GM23338 (cell line): ENCODE results near the gene IZUMO1R. TPM values are rescaled to one million over a fixed set of nuclear protein-coding genes. Genes with fewer than 3 reads are reported as not detected.

Experiments
- ATAC-seq: fragments of 200-7000 bp; cut with Tn5 transposase; 3 replicates; pipeline ENCODE4 v1.9.1; 2020
- DNase-seq: peaks from one replicate; pipeline ENCODE4 v3.0.0-alpha.2; 2015; ENCODE audit warnings: low spot score
- H2AFZ ChIP-seq: fragments of 200-600 bp; sonication (generic); 2 replicates; pipeline ENCODE4 v1.8.0; 2016; ENCODE audit warnings: antibody characterized with exemption, mild to moderate bottlenecking, moderate library complexity
- H3F3A ChIP-seq: fragments of 200-600 bp; sonication (generic); replicated peaks from 2 replicates; pipeline ENCODE4 v1.8.0; 2017; ENCODE audit warnings: antibody characterized with exemption, mixed run types, low read depth
- H3K27ac ChIP-seq: fragments of 200-600 bp; sonication (generic); 2 replicates; pipeline ENCODE4 v1.6.1; 2016; ENCODE audit warnings: low read depth
- H3K27me3 ChIP-seq: fragments of 200-600 bp; sonication (generic); 2 replicates; pipeline ENCODE4 v1.8.0; 2016; ENCODE audit warnings: mild to moderate bottlenecking, mixed run types, moderate library complexity; ENCODE audit not compliant: insufficient read depth
- H3K36me3 ChIP-seq: fragments of 200-600 bp; sonication (generic); 2 replicates; pipeline ENCODE4 v1.8.0; 2016; ENCODE audit warnings: mild to moderate bottlenecking; ENCODE audit not compliant: insufficient read depth
- H3K4me1 ChIP-seq: fragments of 200-600 bp; sonication (generic); 2 replicates; pipeline ENCODE4 v1.8.0; 2016; ENCODE audit warnings: mild to moderate bottlenecking, moderate library complexity; ENCODE audit not compliant: insufficient read depth
- H3K4me2 ChIP-seq: fragments of 200-600 bp; sonication (generic); 2 replicates; pipeline ENCODE4 v1.7.1; 2017; ENCODE audit warnings: mixed run types
- H3K4me3 ChIP-seq: fragments of 200-600 bp; sonication (generic); 2 replicates; pipeline ENCODE4 v1.6.1; 2016; ENCODE audit warnings: mixed run types
- H3K79me2 ChIP-seq: fragments of 200-600 bp; sonication (generic); replicated peaks from 2 replicates; pipeline ENCODE4 v1.8.0; 2017; ENCODE audit warnings: mild to moderate bottlenecking; ENCODE audit not compliant: insufficient read depth
- H3K9me2 ChIP-seq: fragments of 200-600 bp; sonication (generic); 2 replicates; pipeline ENCODE4 v1.8.0; 2017; ENCODE audit not compliant: insufficient read depth
- H4K20me1 ChIP-seq: fragments of 200-600 bp; sonication (generic); replicated peaks from 2 replicates; pipeline ENCODE4 v1.8.0; 2017; ENCODE audit warnings: mild to moderate bottlenecking; ENCODE audit not compliant: insufficient read depth
- H3K27ac Mint-ChIP-seq: 2 replicates; pipeline ENCODE4 v1.8.0; 2020; ENCODE audit warnings: inconsistent platforms, mild to moderate bottlenecking, moderate library complexity, mixed read lengths
- H3K27me3 Mint-ChIP-seq: 3 replicates; pipeline ENCODE4 v1.8.0; 2022; ENCODE audit warnings: low read depth, mild to moderate bottlenecking, moderate library complexity, mixed read lengths, inconsistent platforms; ENCODE audit not compliant: insufficient read depth, poor library complexity
- H3K36me3 Mint-ChIP-seq: 3 replicates; pipeline ENCODE4 v1.8.0; 2021; ENCODE audit warnings: low read depth, mild to moderate bottlenecking, inconsistent platforms, moderate library complexity, mixed read lengths
- H3K4me1 Mint-ChIP-seq: 3 replicates; pipeline ENCODE4 v1.8.0; 2020; ENCODE audit warnings: mild to moderate bottlenecking, inconsistent platforms, mixed read lengths
- H3K4me3 Mint-ChIP-seq: 3 replicates; pipeline ENCODE4 v1.8.0; 2021; ENCODE audit warnings: moderate library complexity, mild to moderate bottlenecking, inconsistent platforms, mixed read lengths
- H3K9me3 Mint-ChIP-seq: 3 replicates; pipeline ENCODE4 v1.8.0; 2020; ENCODE audit warnings: moderate library complexity, mild to moderate bottlenecking, inconsistent platforms, mixed read lengths
- EZH2 ChIP-seq: fragments of 200-600 bp; sonication (generic); IDR thresholded peaks from one replicate; pipeline ENCODE4 v1.8.0; 2017; ENCODE audit warnings: antibody characterized with exemption, mild to moderate bottlenecking, low read depth; ENCODE audit not compliant: unreplicated experiment
- EZH2phosphoT487 ChIP-seq: fragments of 200-600 bp; sonication (generic); IDR thresholded peaks from one replicate; pipeline ENCODE4 v1.8.1; 2018; ENCODE audit warnings: antibody characterized with exemption; ENCODE audit not compliant: unreplicated experiment
- JUNB ChIP-seq: IDR thresholded peaks from one replicate; pipeline ENCODE4 v1.6.1; 2016; ENCODE audit warnings: antibody characterized with exemption; ENCODE audit not compliant: unreplicated experiment
- NANOG ChIP-seq: IDR thresholded peaks from 2 replicates; pipeline ENCODE4 v1.6.1; 2016; ENCODE audit warnings: antibody characterized with exemption, borderline replicate concordance
- POLR2AphosphoS5 ChIP-seq: IDR thresholded peaks from 2 replicates; pipeline ENCODE4 v1.6.1; 2016; ENCODE audit warnings: antibody characterized with exemption, low read depth
- STAT1 ChIP-seq: IDR thresholded peaks from one replicate; pipeline ENCODE4 v1.6.1; 2016; ENCODE audit warnings: antibody characterized with exemption; ENCODE audit not compliant: unreplicated experiment
- ZNF331 ChIP-seq: fragments of 250-450 bp; sonication (Bioruptor Pico); IDR thresholded peaks from 2 replicates; pipeline ENCODE4 v1.5.0; 2020; ENCODE audit warnings: low read depth, mild to moderate bottlenecking, moderate library complexity
- polyA plus RNA-seq: library from polyadenylated mRNA; unstranded; fragments of >200 nt; fragmentation: Nextera tagmentation; extraction: Ambion mirVana; gene quantifications from 2 replicates; pipeline ENCODE4 v1.2.1, GENCODE V29; 2016
- total RNA-seq: library from RNA; depleted of rRNA; stranded (reverse); fragments of >200 nt; shearing (Covaris generic); gene quantifications from 2 replicates; pipeline ENCODE4 v1.2.3, GENCODE V29; 2014
- TF ChIP-seq, protein P1 (sequence below), 2 experiments: fragments of 200-600 bp in 1 of 2; sonication (generic) in 1 of 2; conservative IDR thresholded peaks; 2 replicates each; pipeline versions ENCODE4 v1.5.1 to v1.6.1; 2016 to 2017; ENCODE audit warnings: antibody characterized with exemption in 2 of 2, low read depth in 2 of 2, mild to moderate bottlenecking in 2 of 2, moderate library complexity in 1 of 2
- TF ChIP-seq, protein P2 (sequence below): IDR thresholded peaks from one replicate; pipeline ENCODE4 v1.6.1; 2018; ENCODE audit warnings: antibody characterized with exemption; ENCODE audit not compliant: unreplicated experiment
- TF ChIP-seq, protein P3 (sequence below): IDR thresholded peaks from 2 replicates; pipeline ENCODE4 v1.6.1; 2016; ENCODE audit warnings: antibody characterized with exemption

IZUMO1R gene
- total and polyA plus RNA-seq, 2 experiments from 2014 or later: not detected

DNA sequence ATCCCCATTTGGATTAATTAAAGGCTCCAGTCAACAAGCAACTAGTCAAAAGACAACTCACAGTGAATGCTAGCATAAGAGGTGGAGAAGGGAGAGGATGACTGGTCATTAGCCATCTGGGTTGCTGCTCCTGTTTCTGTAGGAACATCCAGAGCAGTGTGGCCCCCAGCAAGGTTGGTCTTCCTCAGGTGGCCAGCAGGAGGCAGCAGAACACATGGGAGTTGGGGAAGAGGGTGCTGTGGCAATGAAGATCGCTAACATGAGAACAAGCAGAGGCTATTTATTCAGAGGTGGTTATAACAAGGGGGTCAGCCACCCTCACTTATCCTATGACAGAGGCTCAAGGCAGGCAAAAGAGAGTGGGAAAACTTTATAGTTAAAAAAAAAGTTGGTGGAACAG, 21.3 kb downstream of the IZUMO1R start:
- peak; percentile 84 for DNase-seq
- TF ChIP-seq POLR2AphosphoS5: no peak
- TF ChIP-seq, protein P1, sequence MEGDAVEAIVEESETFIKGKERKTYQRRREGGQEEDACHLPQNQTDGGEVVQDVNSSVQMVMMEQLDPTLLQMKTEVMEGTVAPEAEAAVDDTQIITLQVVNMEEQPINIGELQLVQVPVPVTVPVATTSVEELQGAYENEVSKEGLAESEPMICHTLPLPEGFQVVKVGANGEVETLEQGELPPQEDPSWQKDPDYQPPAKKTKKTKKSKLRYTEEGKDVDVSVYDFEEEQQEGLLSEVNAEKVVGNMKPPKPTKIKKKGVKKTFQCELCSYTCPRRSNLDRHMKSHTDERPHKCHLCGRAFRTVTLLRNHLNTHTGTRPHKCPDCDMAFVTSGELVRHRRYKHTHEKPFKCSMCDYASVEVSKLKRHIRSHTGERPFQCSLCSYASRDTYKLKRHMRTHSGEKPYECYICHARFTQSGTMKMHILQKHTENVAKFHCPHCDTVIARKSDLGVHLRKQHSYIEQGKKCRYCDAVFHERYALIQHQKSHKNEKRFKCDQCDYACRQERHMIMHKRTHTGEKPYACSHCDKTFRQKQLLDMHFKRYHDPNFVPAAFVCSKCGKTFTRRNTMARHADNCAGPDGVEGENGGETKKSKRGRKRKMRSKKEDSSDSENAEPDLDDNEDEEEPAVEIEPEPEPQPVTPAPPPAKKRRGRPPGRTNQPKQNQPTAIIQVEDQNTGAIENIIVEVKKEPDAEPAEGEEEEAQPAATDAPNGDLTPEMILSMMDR (conservative IDR thresholded peaks at IDR 0.05; ENCODE audit: low read depth in 2 of 2): peak; percentile 94 to 98
- ATAC-seq: peak; percentile 98

DNA sequence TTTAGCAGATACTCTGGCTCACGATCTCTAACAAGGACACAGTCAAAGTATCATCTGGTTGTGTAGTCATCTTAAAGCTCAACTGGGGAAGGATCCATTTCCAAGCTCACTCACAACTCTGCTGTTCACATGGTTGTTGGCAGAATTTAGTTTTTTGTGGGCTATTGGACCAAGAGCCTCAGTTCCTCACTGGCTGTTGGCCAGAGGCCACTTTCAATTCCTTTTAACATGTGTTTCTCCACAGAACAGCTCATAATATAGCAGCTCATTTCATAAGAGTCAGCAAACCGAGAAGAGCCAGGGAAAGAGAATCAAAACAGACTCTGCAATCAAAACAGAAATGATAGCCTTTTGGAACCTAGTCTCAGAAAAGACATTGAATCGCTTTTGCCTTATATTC, 22.6 kb downstream of the IZUMO1R start:
- H3K79me2 ChIP-seq: no peaks in the 10 kb centered on the region
- no peak overlapping the region for H3K27ac Mint-ChIP-seq
- no peak overlapping the region for H3K4me3 Mint-ChIP-seq
- ATAC-seq (no peak), DNase-seq (no peak)
- no peaks in the 10 kb centered on the region; the same call in 1 of the 2 replicates for H3K36me3 ChIP-seq
- H3K27me3 Mint-ChIP-seq: peaks cover 3% of the 10 kb centered on the region
- H3K9me3 Mint-ChIP-seq: no peaks in the 10 kb centered on the region
- H3F3A ChIP-seq: no peaks in the 10 kb centered on the region
- no peaks in the 10 kb centered on the region for H3K4me1 ChIP-seq
- H3K9me2 ChIP-seq: no peaks in the 10 kb centered on the region; the same call in 1 of the 2 replicates
- no peak overlapping the region for H3K27ac ChIP-seq
- no peak overlapping the region for H2AFZ ChIP-seq
- no peaks in the 10 kb centered on the region for H3K36me3 Mint-ChIP-seq
- H3K4me2 ChIP-seq: no peak overlapping the region
- H3K4me1 Mint-ChIP-seq: no peaks in the 10 kb centered on the region
- no peak overlapping the region for H3K4me3 ChIP-seq
- no peaks in the 10 kb centered on the region for H3K27me3 ChIP-seq
- H4K20me1 ChIP-seq: no peaks in the 10 kb centered on the region
- no peak for TF ChIP-seq JUNB
- TF ChIP-seq EZH2phosphoT487: no peak
- no peak for TF ChIP-seq EZH2
- TF ChIP-seq, protein P2, sequence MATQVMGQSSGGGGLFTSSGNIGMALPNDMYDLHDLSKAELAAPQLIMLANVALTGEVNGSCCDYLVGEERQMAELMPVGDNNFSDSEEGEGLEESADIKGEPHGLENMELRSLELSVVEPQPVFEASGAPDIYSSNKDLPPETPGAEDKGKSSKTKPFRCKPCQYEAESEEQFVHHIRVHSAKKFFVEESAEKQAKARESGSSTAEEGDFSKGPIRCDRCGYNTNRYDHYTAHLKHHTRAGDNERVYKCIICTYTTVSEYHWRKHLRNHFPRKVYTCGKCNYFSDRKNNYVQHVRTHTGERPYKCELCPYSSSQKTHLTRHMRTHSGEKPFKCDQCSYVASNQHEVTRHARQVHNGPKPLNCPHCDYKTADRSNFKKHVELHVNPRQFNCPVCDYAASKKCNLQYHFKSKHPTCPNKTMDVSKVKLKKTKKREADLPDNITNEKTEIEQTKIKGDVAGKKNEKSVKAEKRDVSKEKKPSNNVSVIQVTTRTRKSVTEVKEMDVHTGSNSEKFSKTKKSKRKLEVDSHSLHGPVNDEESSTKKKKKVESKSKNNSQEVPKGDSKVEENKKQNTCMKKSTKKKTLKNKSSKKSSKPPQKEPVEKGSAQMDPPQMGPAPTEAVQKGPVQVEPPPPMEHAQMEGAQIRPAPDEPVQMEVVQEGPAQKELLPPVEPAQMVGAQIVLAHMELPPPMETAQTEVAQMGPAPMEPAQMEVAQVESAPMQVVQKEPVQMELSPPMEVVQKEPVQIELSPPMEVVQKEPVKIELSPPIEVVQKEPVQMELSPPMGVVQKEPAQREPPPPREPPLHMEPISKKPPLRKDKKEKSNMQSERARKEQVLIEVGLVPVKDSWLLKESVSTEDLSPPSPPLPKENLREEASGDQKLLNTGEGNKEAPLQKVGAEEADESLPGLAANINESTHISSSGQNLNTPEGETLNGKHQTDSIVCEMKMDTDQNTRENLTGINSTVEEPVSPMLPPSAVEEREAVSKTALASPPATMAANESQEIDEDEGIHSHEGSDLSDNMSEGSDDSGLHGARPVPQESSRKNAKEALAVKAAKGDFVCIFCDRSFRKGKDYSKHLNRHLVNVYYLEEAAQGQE: no peak
- no peak for TF ChIP-seq ZNF331 (CRISPR knock-in tag)
- TF ChIP-seq NANOG: no peak
- TF ChIP-seq POLR2AphosphoS5: no peak
- TF ChIP-seq, protein P3, sequence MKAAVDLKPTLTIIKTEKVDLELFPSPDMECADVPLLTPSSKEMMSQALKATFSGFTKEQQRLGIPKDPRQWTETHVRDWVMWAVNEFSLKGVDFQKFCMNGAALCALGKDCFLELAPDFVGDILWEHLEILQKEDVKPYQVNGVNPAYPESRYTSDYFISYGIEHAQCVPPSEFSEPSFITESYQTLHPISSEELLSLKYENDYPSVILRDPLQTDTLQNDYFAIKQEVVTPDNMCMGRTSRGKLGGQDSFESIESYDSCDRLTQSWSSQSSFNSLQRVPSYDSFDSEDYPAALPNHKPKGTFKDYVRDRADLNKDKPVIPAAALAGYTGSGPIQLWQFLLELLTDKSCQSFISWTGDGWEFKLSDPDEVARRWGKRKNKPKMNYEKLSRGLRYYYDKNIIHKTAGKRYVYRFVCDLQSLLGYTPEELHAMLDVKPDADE: no peak
- TF ChIP-seq, protein P1 (conservative IDR thresholded peaks at IDR 0.05; ENCODE audit: low read depth in 2 of 2): no peak
- no peak for TF ChIP-seq STAT1

More for the DNA sequence above, 21.3 kb downstream of the IZUMO1R start:
- Histone ChIP-seq H3K79me2 (no peaks in the 10 kb centered on the region), H3K27me3 (no peaks in the 10 kb centered on the region), H3K4me3 (no peak overlapping the region), H3K27ac (no peak overlapping the region), H3K9me2 (no peaks in the 10 kb centered on the region; the same call in 1 of the 2 replicates), H4K20me1 (no peaks in the 10 kb centered on the region), H3K4me2 (no peak overlapping the region), H3F3A (no peaks in the 10 kb centered on the region), H3K36me3 (no peaks in the 10 kb centered on the region; the same call in 1 of the 2 replicates), H3K4me1 (no peaks in the 10 kb centered on the region), H2AFZ (no peak overlapping the region)
- H3K9me3 Mint-ChIP-seq: no peaks in the 10 kb centered on the region
- H3K27me3 Mint-ChIP-seq: peaks cover 1% of the 10 kb centered on the region
- no peak overlapping the region for H3K4me3 Mint-ChIP-seq
- H3K4me1 Mint-ChIP-seq: no peaks in the 10 kb centered on the region
- H3K27ac Mint-ChIP-seq: no peak overlapping the region
- H3K36me3 Mint-ChIP-seq: no peaks in the 10 kb centered on the region
